PC-9 (cell line): Measurements from ENCODE around the gene KIAA1328. TPM values are rescaled to one million over a fixed set of nuclear protein-coding genes. Genes with fewer than 3 reads are reported as not detected.
A peak's percentile ranks its signal among the peaks of the same experiment; 100 is the strongest.

ENCODE experiments used
- BruUV-seq: library from RNA; stranded (reverse); fragments of 400-500 nt; replicated peaks from 2 replicates; lab custom pipeline; 2021; lab: Mats Ljungman, UMichigan
- CTCF ChIA-PET: fragments of 300-600 bp; sonication (Branson Sonifier 250); formaldehyde crosslinking; loops from one replicate; lab custom pipeline; 2022; ENCODE audit warnings: antibody characterized with exemption; lab: Charles Lee
- POLR2A ChIA-PET: fragments of 300-600 bp; sonication (Branson Sonifier 250); formaldehyde crosslinking; loops from one replicate; lab custom pipeline; 2022; ENCODE audit warnings: antibody characterized with exemption; ENCODE audit not compliant: unreplicated experiment; lab: Charles Lee
- DNase-seq, 2 experiments: peaks; one replicate each; pipeline versions ENCODE4 v3.0.0 to v3.0.0-alpha.2; 2015 to 2022; ENCODE audit warnings: mixed read lengths in 1 of 2
- H2AFZ ChIP-seq: fragments of 200-600 bp; sonication (generic); 2 replicates; pipeline ENCODE4 v1.8.1; 2017; ENCODE audit warnings: antibody characterized with exemption
- H3F3A ChIP-seq: fragments of 200-600 bp; sonication (generic); 2 replicates; pipeline ENCODE4 v1.8.1; 2017; ENCODE audit warnings: antibody characterized with exemption, mild to moderate bottlenecking, low read depth; ENCODE audit not compliant: insufficient read depth
- H3K27ac ChIP-seq: fragments of 200-600 bp; sonication (generic); 2 replicates; pipeline ENCODE4 v1.6.1; 2016; ENCODE audit warnings: mixed run types
- H3K27me3 ChIP-seq: fragments of 200-600 bp; sonication (generic); 2 replicates; pipeline ENCODE4 v1.6.1; 2016; ENCODE audit warnings: low read depth, mixed run types; ENCODE audit not compliant: insufficient read depth
- H3K36me3 ChIP-seq: fragments of 200-600 bp; sonication (generic); 2 replicates; pipeline ENCODE4 v1.6.1; 2016; ENCODE audit warnings: low read depth, mixed run types
- H3K4me1 ChIP-seq: fragments of 200-600 bp; sonication (generic); replicated peaks from 2 replicates; pipeline ENCODE4 v1.6.1; 2016; ENCODE audit warnings: mixed run types; ENCODE audit not compliant: insufficient read depth
- H3K4me2 ChIP-seq: fragments of 200-600 bp; sonication (generic); 2 replicates; pipeline ENCODE4 v1.6.1; 2017; ENCODE audit warnings: mixed run types
- H3K4me3 ChIP-seq: fragments of 200-600 bp; sonication (generic); 2 replicates; pipeline ENCODE4 v1.6.1; 2016; ENCODE audit warnings: mixed run types
- H3K79me2 ChIP-seq: fragments of 200-600 bp; sonication (generic); 2 replicates; pipeline ENCODE4 v1.6.1; 2017; ENCODE audit warnings: low read depth, mixed run types
- H3K9me2 ChIP-seq: fragments of 200-600 bp; sonication (generic); 2 replicates; pipeline ENCODE4 v1.8.1; 2017; ENCODE audit warnings: mild to moderate bottlenecking; ENCODE audit not compliant: insufficient read depth
- H3K9me3 ChIP-seq: fragments of 200-600 bp; sonication (generic); 2 replicates; pipeline ENCODE4 v1.8.1; 2016; ENCODE audit warnings: low read depth; ENCODE audit not compliant: insufficient read depth
- H4K20me1 ChIP-seq: fragments of 200-600 bp; sonication (generic); 2 replicates; pipeline ENCODE4 v1.8.1; 2017; ENCODE audit not compliant: insufficient read depth
- CTCF ChIP-seq: fragments of 200-600 bp; sonication (generic); conservative IDR thresholded peaks from 2 replicates; pipeline ENCODE4 v1.6.1; 2017; ENCODE audit warnings: mixed run types, antibody characterized with exemption, mild to moderate bottlenecking, moderate library complexity
- EZH2 ChIP-seq: fragments of 200-600 bp; sonication (generic); IDR thresholded peaks from 2 replicates; pipeline ENCODE4 v1.8.0; 2017; ENCODE audit warnings: antibody characterized with exemption, low read depth
- intact Hi-C: fragments of 100-400 bp; cut with micrococcal nuclease; formaldehyde crosslinking; loops from one replicate; pipeline ENCODE4 v1.10.0; 2022; ENCODE audit not compliant: unreplicated experiment
- total RNA-seq: library from RNA; stranded (reverse); gene quantifications from 2 replicates; pipeline ENCODE4 v1.2.3, GENCODE V29; 2021

Gene KIAA1328
- total RNA-seq, 1 experiment from 2014 or later: 6.5 TPM

GRCh38 chr18:36899289-36899688, 70.4 kb downstream of the KIAA1328 start:
- no peaks in the 10 kb centered on the region for H3K79me2 ChIP-seq
- no peaks in the 10 kb centered on the region for H3K9me2 ChIP-seq
- intact Hi-C loops: no loop called here
- TF ChIP-seq EZH2: no peak
- TF ChIP-seq CTCF: peak; percentile 50
- no peaks in the 10 kb centered on the region; the same call in 1 of the 2 replicates for H3K36me3 ChIP-seq
- no peak overlapping the region for H3K27ac ChIP-seq
- no peak for DNase-seq
- no peak overlapping the region for H3K4me2 ChIP-seq
- H3K27me3 ChIP-seq: no peaks in the 10 kb centered on the region
- no peak overlapping the region for H2AFZ ChIP-seq
- CTCF ChIA-PET: no interaction called here
- BruUV-seq: no TSS peak
- no peak overlapping the region for H3K4me3 ChIP-seq
- no peaks in the 10 kb centered on the region for H4K20me1 ChIP-seq
- H3K4me1 ChIP-seq: 0 out of 2 replicates have a peak, but pooled peaks cover 4% of the 10 kb centered on the region
- H3K9me3 ChIP-seq: no peaks in the 10 kb centered on the region
- no peaks in the 10 kb centered on the region for H3F3A ChIP-seq
- POLR2A ChIA-PET: interaction anchor here (0.6 kb wide), 1 partner anchor 48 kb away, joined by 3 read pairs; no protein-coding TSS in a partner anchor

- H3K4me2 ChIP-seq: no peak overlapping the region
- H3K9me3 ChIP-seq: no peaks in the 10 kb centered on the region
- H3K27ac ChIP-seq: no peak overlapping the region
- H4K20me1 ChIP-seq: no peaks in the 10 kb centered on the region
- H3F3A ChIP-seq: no peaks in the 10 kb centered on the region
- 0 out of 2 replicates have a peak, but pooled peaks cover 4% of the 10 kb centered on the region for H3K4me1 ChIP-seq
- no peaks in the 10 kb centered on the region for H3K27me3 ChIP-seq
- H2AFZ ChIP-seq: no peak overlapping the region
- no TSS peak for BruUV-seq
- H3K4me3 ChIP-seq: no peak overlapping the region
- DNase-seq: no peak
- CTCF ChIA-PET: no interaction called here
- POLR2A ChIA-PET: no interaction called here
- intact Hi-C loops: no loop called here
- no peak for TF ChIP-seq EZH2
- TF ChIP-seq CTCF: no peak
- no peaks in the 10 kb centered on the region; the same call in 1 of the 2 replicates for H3K36me3 ChIP-seq
- no peaks in the 10 kb centered on the region for H3K79me2 ChIP-seq
- H3K9me2 ChIP-seq: no peaks in the 10 kb centered on the region
Measured at GRCh38 chr18:36900466-36900865, 71.5 kb downstream of the KIAA1328 start.

GRCh38 chr18:36901277-36901701, 72.4 kb downstream of the KIAA1328 start:
- ChIA-PET CTCF (no interaction called here), POLR2A (no interaction called here)
- Histone ChIP-seq H2AFZ (no peak overlapping the region), H3K4me3 (no peak overlapping the region), H3K4me1 (0 out of 2 replicates have a peak, but pooled peaks cover 4% of the 10 kb centered on the region), H3K9me3 (no peaks in the 10 kb centered on the region), H3K79me2 (no peaks in the 10 kb centered on the region), H3F3A (no peaks in the 10 kb centered on the region), H3K36me3 (no peaks in the 10 kb centered on the region; the same call in 1 of the 2 replicates), H3K4me2 (no peak overlapping the region), H3K27ac (no peak overlapping the region), H4K20me1 (no peaks in the 10 kb centered on the region), H3K9me2 (no peaks in the 10 kb centered on the region), H3K27me3 (no peaks in the 10 kb centered on the region)
- BruUV-seq: no TSS peak
- intact Hi-C loops: no loop called here
- TF ChIP-seq EZH2 (no peak), CTCF (no peak)
- no peak for DNase-seq
